Measurements from ENCODE around the gene IAH1. TPM values are rescaled to one million over a fixed set of nuclear protein-coding genes. Genes with fewer than 3 reads are reported as not detected.

IAH1 gene
- total RNA-seq, 1 donor from 2014 or later = 47.7 TPM

DNA sequence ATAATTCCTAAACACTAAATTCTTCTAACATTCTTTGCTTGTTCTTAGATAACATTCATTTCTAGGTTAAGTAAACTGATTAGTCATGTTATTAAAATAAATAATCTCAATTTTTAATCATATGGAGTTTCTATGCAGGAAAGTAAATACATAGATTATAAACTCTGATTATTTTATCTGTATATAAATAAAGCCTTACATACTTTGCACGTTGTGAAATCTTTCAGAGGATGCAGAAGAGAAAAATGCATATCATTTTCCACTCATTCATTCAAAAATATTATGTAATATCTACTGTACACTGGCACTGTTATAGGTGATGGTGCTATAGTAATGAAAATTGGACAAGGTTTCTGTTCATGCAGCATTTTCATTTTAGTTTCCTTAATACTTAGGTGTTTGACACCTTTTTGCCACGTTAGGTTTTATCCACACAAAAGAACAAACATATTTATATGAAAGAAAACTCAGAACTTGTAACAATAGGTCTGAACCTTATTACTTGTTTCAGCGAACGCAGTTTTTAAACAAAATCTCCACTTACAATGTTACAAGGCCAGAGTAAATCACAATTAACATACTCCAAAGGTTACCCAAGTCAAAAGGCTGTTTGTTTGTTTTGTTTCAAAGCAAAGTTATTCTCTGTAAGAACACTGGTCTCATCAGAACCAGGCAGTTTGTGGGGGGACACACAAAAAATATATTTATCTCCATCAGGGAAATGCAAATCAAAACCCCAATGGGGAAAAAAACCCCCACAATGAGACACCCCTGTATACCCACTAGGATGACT is 53.8 kb downstream of the IAH1 start:
- no peak for DNase-seq (ENCODE audit: low read depth)

GRCh38 chr2:9532421-9532820 is 58.1 kb downstream of the IAH1 start:
- no peak for DNase-seq (ENCODE audit: low read depth)

DNA sequence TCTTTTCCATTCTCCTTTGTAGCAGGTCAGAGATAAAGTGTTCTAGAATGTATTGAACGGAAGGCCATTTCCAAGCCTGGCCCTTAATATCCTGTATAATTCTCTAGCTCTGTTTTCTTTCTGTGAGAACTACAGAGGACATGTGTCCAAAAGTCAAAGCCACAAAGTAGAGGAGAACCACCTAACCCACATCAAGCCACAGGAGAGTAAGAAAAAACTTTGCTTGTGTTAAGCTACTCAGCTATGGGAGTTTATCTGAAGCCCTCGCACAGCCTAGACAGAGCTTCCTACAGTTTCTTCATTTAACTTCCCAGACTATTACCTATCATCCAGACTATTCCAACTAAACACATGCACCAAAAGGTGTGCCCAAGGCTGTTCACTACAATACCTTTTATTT is 59.3 kb downstream of the IAH1 start:
- DNase-seq (ENCODE audit: low read depth) = no peak

DNA sequence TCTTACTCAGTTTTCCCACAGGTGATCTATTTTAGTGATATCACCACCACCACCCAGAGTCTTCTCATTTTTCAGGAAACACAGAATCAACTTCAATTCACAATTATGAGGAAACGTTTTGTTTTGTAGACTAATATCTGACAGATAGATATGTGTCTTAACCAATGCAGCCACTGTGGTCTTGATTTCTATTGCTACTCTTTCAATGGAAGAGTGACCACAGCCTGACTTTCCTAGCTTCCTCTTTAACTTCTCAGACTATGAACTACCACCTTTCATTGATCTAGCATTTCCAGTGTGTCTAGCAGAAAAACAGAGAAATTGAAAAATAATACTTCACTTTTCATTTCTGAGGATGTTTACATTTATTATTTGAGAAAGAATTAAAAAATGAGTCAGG is 60.8 kb downstream of the IAH1 start:
- no peak for DNase-seq (ENCODE audit: low read depth)

DNA sequence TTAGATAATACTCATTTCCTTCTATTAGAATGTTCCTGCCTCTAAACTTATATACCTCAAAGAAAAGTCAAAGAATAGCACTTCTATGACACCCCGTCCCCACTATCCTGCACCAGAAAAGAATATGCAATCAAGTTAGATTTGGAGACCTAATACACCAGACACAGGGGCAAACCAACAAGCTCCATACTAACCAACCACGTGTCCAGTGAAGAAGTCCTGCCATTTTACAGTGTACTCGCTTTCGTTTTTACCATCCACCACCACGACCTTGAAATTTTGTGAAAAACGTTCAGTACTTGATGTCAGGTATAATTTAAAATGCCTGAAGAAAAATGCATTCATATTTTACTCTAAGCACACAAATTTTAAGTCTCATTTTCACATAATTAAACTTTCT is 62.2 kb downstream of the IAH1 start:
- DNase-seq (ENCODE audit: low read depth) = no peak

GRCh38 chr2:9538000-9538507 is 63.7 kb downstream of the IAH1 start:
- DNase-seq (ENCODE audit: low read depth) = peak; percentile 80

Other genes with a start within 250 kb of the IAH1 start
- 49.5 and 56.8 TPM in 2 replicates for gene ITGB1BP1, start 51.0 kb upstream of the IAH1 start, total RNA-seq
- 99.7 and 103 TPM in 2 replicates for gene CPSF3, start 50.9 kb upstream of the IAH1 start, total RNA-seq
- gene ADAM17, start 81.3 kb downstream of the IAH1 start, total RNA-seq = 67.6 and 71.5 TPM in 2 replicates
- gene YWHAQ, start 156.4 kb downstream of the IAH1 start, total RNA-seq = 414 and 525 TPM in 2 replicates

All from renal cortical epithelial cell (primary cell).